GM19372 (cell line): ENCODE results near the gene TRAFD1.

Experiments
- ATAC-seq: cut with Tn5 transposase; IDR thresholded peaks from one replicate; pipeline ENCODE4 v1.9.1; 2021; ENCODE audit warnings: mild to moderate bottlenecking, low read depth, moderate library complexity; ENCODE audit not compliant: unreplicated experiment

TRAFD1 gene

GRCh38 chr12:112115259-112116045 lies 9.9 kb upstream of the TRAFD1 start:
- no peak for ATAC-seq

- no peak for ATAC-seq
Measured at GRCh38 chr12:112116232-112117060, 8.9 kb upstream of the TRAFD1 start.

GRCh38 chr12:112117685-112118084 lies 7.7 kb upstream of the TRAFD1 start:
- no peak for ATAC-seq

- ATAC-seq = no peak
Measured at GRCh38 chr12:112121780-112122565, 3.4 kb upstream of the TRAFD1 start.

GRCh38 chr12:112122823-112123690 lies 2.3 kb upstream of the TRAFD1 start:
- ATAC-seq = no peak

- ATAC-seq = no peak
Measured at GRCh38 chr12:112124918-112125249, 476 bp upstream of the TRAFD1 start.

GRCh38 chr12:112126000-112126438 lies 659 bp downstream of the TRAFD1 start:
- no peak for ATAC-seq

- no peak for ATAC-seq
Measured at GRCh38 chr12:112126911-112127310, 1.6 kb downstream of the TRAFD1 start.

GRCh38 chr12:112130441-112130998 lies 5.2 kb downstream of the TRAFD1 start:
- no peak for ATAC-seq

GRCh38 chr12:112131686-112132085 lies 6.3 kb downstream of the TRAFD1 start:
- no peak for ATAC-seq

GRCh38 chr12:112133418-112133817 lies 8.1 kb downstream of the TRAFD1 start:
- ATAC-seq = no peak

GRCh38 chr12:112134731-112135130 lies 9.4 kb downstream of the TRAFD1 start:
- ATAC-seq = no peak

GRCh38 chr12:112140728-112141127 lies 15.4 kb downstream of the TRAFD1 start:
- no peak for ATAC-seq

GRCh38 chr12:112146123-112146522 lies 20.8 kb downstream of the TRAFD1 start:
- ATAC-seq = no peak

- no peak for ATAC-seq
Measured at GRCh38 chr12:112148031-112148513, 22.7 kb downstream of the TRAFD1 start.

GRCh38 chr12:112149596-112149995 lies 24.2 kb downstream of the TRAFD1 start:
- ATAC-seq = no peak

- ATAC-seq = no peak
Measured at GRCh38 chr12:112151766-112152541, 26.6 kb downstream of the TRAFD1 start.

GRCh38 chr12:112153181-112153892 lies 28.0 kb downstream of the TRAFD1 start:
- no peak for ATAC-seq
